HepG2 (cell line): ENCODE data around the gene ANO2. TPM values are rescaled to one million over a fixed set of nuclear protein-coding genes. Genes with fewer than 3 reads are reported as not detected.

ENCODE experiments used
- ATAC-seq: fragments of 200-7000 bp; cut with Tn5 transposase; 3 replicates; pipeline ENCODE4 v1.9.1; 2020; ENCODE audit warnings: mild to moderate bottlenecking, moderate library complexity
- BruUV-seq: library from RNA; stranded (reverse); fragments of 400-500 nt; replicated peaks from 2 replicates; lab custom pipeline; 2021; lab: Mats Ljungman, UMichigan
- CTCF ChIA-PET: fragments of 300-600 bp; formaldehyde crosslinking; extraction: SDS; loops from one replicate; lab custom pipeline; 2021; ENCODE audit warnings: low total read pairs, inconsistent platforms, low intra/inter-chr PET ratio; lab: Yijun Ruan, JAX
- POLR2A ChIA-PET: fragments of 350-600 bp; sonication (Branson Sonifier 250); formaldehyde crosslinking; loops from one replicate; lab custom pipeline; 2020; ENCODE audit warnings: antibody characterized with exemption, inconsistent platforms; lab: Yijun Ruan, JAX
- DNase-seq: peaks from one replicate; pipeline ENCODE4 v3.0.0-alpha.2; 2015; ENCODE audit warnings: low spot score
- FAIRE-seq: peaks from 3 replicates; lab custom pipeline; 2011; peaks lifted over from hg19 to GRCh38; lab: Jason Lieb, UNC
- H2AFZ ChIP-seq: one replicate; pipeline ENCODE4 v1.6.1; 2011; ENCODE audit warnings: low read length, inconsistent platforms
- H3K27ac ChIP-seq: fragments of 300-600 bp; 3 replicates; pipeline ENCODE4 v1.8.0; 2011; ENCODE audit warnings: mixed run types, mild to moderate bottlenecking, mixed read lengths, low read length, inconsistent platforms; ENCODE audit not compliant: insufficient read depth; ENCODE audit errors: extremely low read length
- H3K27me3 ChIP-seq, 2 experiments: fragments of 200-600 bp in 1 of 2; 2 replicates in 1 of 2; 3 replicates in 1 of 2; pipeline versions ENCODE4 v1.6.0 to v1.8.0; 2011; ENCODE audit warnings: low read length in 2 of 2, mild to moderate bottlenecking in 2 of 2, moderate library complexity in 2 of 2, inconsistent platforms in 1 of 2; ENCODE audit not compliant: insufficient read depth in 2 of 2, control insufficient read depth in 1 of 2
- H3K36me3 ChIP-seq, 2 experiments: fragments of 200-600 bp in 1 of 2; replicated peaks in 1 of 2; 2 replicates in 1 of 2; 3 replicates in 1 of 2; pipeline versions ENCODE4 v1.5.1 to v1.8.0; 2011; ENCODE audit warnings: low read length in 2 of 2, inconsistent platforms in 1 of 2; ENCODE audit not compliant: insufficient read depth in 2 of 2, control insufficient read depth in 1 of 2
- H3K4me1 ChIP-seq: 2 replicates; pipeline ENCODE4 v1.5.1; 2012; ENCODE audit warnings: low read length, inconsistent platforms; ENCODE audit not compliant: insufficient read depth
- H3K4me2 ChIP-seq: 2 replicates; pipeline ENCODE4 v1.6.0; 2011; ENCODE audit warnings: low read depth, low read length, inconsistent platforms
- H3K4me3 ChIP-seq, 3 experiments: fragments of 200-600 bp in 1 of 3; sonication (generic), shearing (Covaris generic) in 1 of 3; replicated peaks in 1 of 3; 2 replicates each; pipeline ENCODE4 v1.5.1; 2011 to 2016; ENCODE audit warnings: low read length in 3 of 3, inconsistent platforms in 2 of 3, low read depth in 2 of 3, mild to moderate bottlenecking in 2 of 3, control low read depth in 1 of 3, mixed read lengths in 1 of 3; ENCODE audit not compliant: insufficient read depth in 1 of 3
- H3K79me2 ChIP-seq: one replicate; pipeline ENCODE4 v1.6.1; 2011; ENCODE audit warnings: low read length, inconsistent platforms; ENCODE audit not compliant: insufficient read depth
- H3K9ac ChIP-seq: 2 replicates; pipeline ENCODE4 v1.6.0; 2011; ENCODE audit warnings: mild to moderate bottlenecking, low read depth, low read length, inconsistent platforms; ENCODE audit not compliant: insufficient read depth
- H3K9me3 ChIP-seq: 2 replicates; pipeline ENCODE4 v1.5.1; 2012; ENCODE audit warnings: mild to moderate bottlenecking, low read length
- H4K20me1 ChIP-seq: 2 replicates; pipeline ENCODE4 v1.6.0; 2011; ENCODE audit warnings: inconsistent platforms, mild to moderate bottlenecking, low read length, moderate library complexity; ENCODE audit not compliant: insufficient read depth
- ASH2L ChIP-seq: fragments of 300-600, 200-600 bp; sonication (generic); IDR thresholded peaks from 2 replicates; pipeline ENCODE4 v1.7.0; 2017; ENCODE audit warnings: low read depth, mild to moderate bottlenecking, moderate library complexity, mixed read lengths, low read length; ENCODE audit not compliant: insufficient read length
- DR1 ChIP-seq: sonication (generic); formaldehyde crosslinking; IDR thresholded peaks from 2 replicates; pipeline ENCODE4 v1.8.0; 2021; ENCODE audit warnings: mild to moderate bottlenecking, missing genetic modification reagents, inconsistent platforms
- FOXA3 ChIP-seq: IDR thresholded peaks from 2 replicates; pipeline ENCODE4 v1.6.1; 2016; ENCODE audit warnings: missing genetic modification reagents, missing compliant biosample characterization
- HHEX ChIP-seq: IDR thresholded peaks from 2 replicates; pipeline ENCODE4 v1.6.1; 2016; ENCODE audit warnings: control low read depth
- HMG20B ChIP-seq: conservative IDR thresholded peaks from 2 replicates; pipeline ENCODE4 v1.6.1; 2016; ENCODE audit warnings: missing genetic modification reagents, missing compliant biosample characterization
- MEIS2 ChIP-seq: sonication (generic); formaldehyde crosslinking; IDR thresholded peaks from 2 replicates; pipeline ENCODE4 v1.9.0; 2021; ENCODE audit warnings: mild to moderate bottlenecking, missing genetic modification reagents
- RAD21 ChIP-seq: fragments of 450-650 bp; formaldehyde crosslinking; IDR thresholded peaks from 2 replicates; pipeline ENCODE4 v1.5.0; 2020; ENCODE audit warnings: mild to moderate bottlenecking
- REST ChIP-seq, 2 experiments: IDR thresholded peaks; 2 replicates each; pipeline ENCODE4 v1.6.1; 2011 to 2012; ENCODE audit warnings: low read length in 2 of 2, borderline replicate concordance in 1 of 2, low read depth in 1 of 2, mild to moderate bottlenecking in 1 of 2, moderate library complexity in 1 of 2
- TBP ChIP-seq: sonication (generic); formaldehyde crosslinking; IDR thresholded peaks from 2 replicates; pipeline ENCODE4 v1.5.0; 2020; ENCODE audit warnings: missing genetic modification reagents
- TGIF2 ChIP-seq: IDR thresholded peaks from 2 replicates; pipeline ENCODE4 v1.6.1; 2016; ENCODE audit warnings: control low read depth, missing compliant biosample characterization
- TP53 ChIP-seq: sonication (generic); formaldehyde crosslinking; conservative IDR thresholded peaks from 2 replicates; pipeline ENCODE4 v1.4.0; 2020; ENCODE audit warnings: missing genetic modification reagents
- TSC22D2 ChIP-seq: sonication (generic); formaldehyde crosslinking; IDR thresholded peaks from 2 replicates; pipeline ENCODE4 v1.5.1; 2020; ENCODE audit warnings: missing genetic modification reagents, mild to moderate bottlenecking, borderline replicate concordance
- ZNF24 ChIP-seq: fragments of 450-650 bp; IDR thresholded peaks from 2 replicates; pipeline ENCODE4 v1.6.1; 2017; ENCODE audit warnings: antibody characterized with exemption, mild to moderate bottlenecking
- ZNF549 ChIP-seq: sonication (generic); formaldehyde crosslinking; IDR thresholded peaks from 2 replicates; pipeline ENCODE4 v1.5.0; 2020; ENCODE audit warnings: missing genetic modification reagents
- ZNF570 ChIP-seq: sonication (generic); formaldehyde crosslinking; IDR thresholded peaks from 2 replicates; pipeline ENCODE4 v1.4.0; 2020; ENCODE audit warnings: mild to moderate bottlenecking, missing genetic modification reagents, borderline replicate concordance
- ZNF782 ChIP-seq: sonication (generic); formaldehyde crosslinking; IDR thresholded peaks from 2 replicates; pipeline ENCODE4 v1.4.0; 2020; ENCODE audit warnings: missing genetic modification reagents, mild to moderate bottlenecking, borderline replicate concordance
- WGBS: methylation state at CpG from one replicate; pipeline ENCODE4 v1.1.6; 2017; ENCODE audit warnings: low lambda C conversion rate; 5-methylcytosine and 5-hydroxymethylcytosine counted together
- in situ Hi-C: cut with HindIII; loops from 2 replicates; pipeline ENCODE4 v1.10.0; 2017; ENCODE audit warnings: low pct_unique_long_range_greater_than_20kb; ENCODE audit not compliant: extremely low pct_ligation_motif_present
- intact Hi-C: fragments of 100-400 bp; cut with micrococcal nuclease; formaldehyde crosslinking; loops from one replicate; pipeline ENCODE4 v1.10.0; 2022; ENCODE audit not compliant: unreplicated experiment
- polyA plus RNA-seq, 8 experiments: library from polyadenylated mRNA; depleted of rRNA in 3 of 8; stranded (reverse) in 7 of 8; unstranded in 1 of 8; fragments of >200 nt; fragmentation: Illumina TruSeq in 4 of 8; extraction: Trizol in 4 of 8; gene quantifications; 2 replicates each; pipeline versions ENCODE4 v1.2.1 to v1.2.3, GENCODE V29; 2011 to 2016; ENCODE audit warnings: low read depth in 4 of 8, missing spikeins in 1 of 8, mixed read lengths in 1 of 8; ENCODE audit not compliant: insufficient read depth in 1 of 8
- total RNA-seq, 5 experiments: library from RNA; depleted of rRNA; stranded (reverse); fragments of >200 nt; fragmentation: Illumina TruSeq; extraction: Trizol; gene quantifications; 2 replicates each; pipeline ENCODE4 v1.2.3, GENCODE V29; 2016; ENCODE audit warnings: low read depth in 1 of 5
- TF ChIP-seq, protein P1 (sequence below): sonication (generic); formaldehyde crosslinking; IDR thresholded peaks from 2 replicates; pipeline ENCODE4 v1.4.0; 2020; ENCODE audit warnings: missing genetic modification reagents
- TF ChIP-seq, protein P2 (sequence below): sonication (generic); formaldehyde crosslinking; IDR thresholded peaks from 2 replicates; pipeline ENCODE4 v1.5.0; 2020; ENCODE audit warnings: missing genetic modification reagents
- TF ChIP-seq, protein P3 (sequence below): sonication (generic); formaldehyde crosslinking; IDR thresholded peaks from 2 replicates; pipeline ENCODE4 v1.4.0; 2020; ENCODE audit warnings: missing genetic modification reagents, low read depth, mild to moderate bottlenecking, borderline replicate concordance

The ANO2 gene
- total and polyA plus RNA-seq, 2 of the 13 experiments (the other 11 are each of a cell fraction or from before 2014, with no cell fraction given), result 0.18 TPM; not detected in 1

DNA sequence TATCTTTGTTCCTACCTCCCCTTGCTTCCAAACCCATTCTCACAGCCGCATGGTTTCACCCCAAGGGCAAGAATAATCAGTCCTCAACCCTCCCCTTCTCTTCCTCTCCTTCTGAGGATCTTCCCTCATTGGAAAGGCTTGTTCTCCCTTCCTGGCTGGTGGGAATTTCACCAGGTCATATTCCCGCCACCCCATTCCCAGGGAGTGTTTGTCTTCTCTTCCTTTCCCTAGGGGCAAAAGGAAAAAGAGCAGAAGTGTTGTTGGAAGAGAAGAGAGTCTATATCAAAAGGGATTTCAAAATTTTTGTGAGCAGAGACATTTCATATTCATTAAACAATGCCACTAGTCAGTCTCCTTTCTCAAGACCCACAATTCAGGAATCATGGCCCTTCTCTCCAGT lies 176.9 kb downstream of the ANO2 start (continued):
- TF ChIP-seq, protein P1, sequence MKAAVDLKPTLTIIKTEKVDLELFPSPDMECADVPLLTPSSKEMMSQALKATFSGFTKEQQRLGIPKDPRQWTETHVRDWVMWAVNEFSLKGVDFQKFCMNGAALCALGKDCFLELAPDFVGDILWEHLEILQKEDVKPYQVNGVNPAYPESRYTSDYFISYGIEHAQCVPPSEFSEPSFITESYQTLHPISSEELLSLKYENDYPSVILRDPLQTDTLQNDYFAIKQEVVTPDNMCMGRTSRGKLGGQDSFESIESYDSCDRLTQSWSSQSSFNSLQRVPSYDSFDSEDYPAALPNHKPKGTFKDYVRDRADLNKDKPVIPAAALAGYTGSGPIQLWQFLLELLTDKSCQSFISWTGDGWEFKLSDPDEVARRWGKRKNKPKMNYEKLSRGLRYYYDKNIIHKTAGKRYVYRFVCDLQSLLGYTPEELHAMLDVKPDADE (CRISPR knock-in tag), result no peak
- TF ChIP-seq DR1 (CRISPR knock-in tag), result no peak
- no peak for TF ChIP-seq TBP (CRISPR knock-in tag)
- TF ChIP-seq ASH2L, result no peak
- no peak for TF ChIP-seq HMG20B (CRISPR knock-in tag)
- TF ChIP-seq HHEX (CRISPR knock-in tag), result no peak

DNA sequence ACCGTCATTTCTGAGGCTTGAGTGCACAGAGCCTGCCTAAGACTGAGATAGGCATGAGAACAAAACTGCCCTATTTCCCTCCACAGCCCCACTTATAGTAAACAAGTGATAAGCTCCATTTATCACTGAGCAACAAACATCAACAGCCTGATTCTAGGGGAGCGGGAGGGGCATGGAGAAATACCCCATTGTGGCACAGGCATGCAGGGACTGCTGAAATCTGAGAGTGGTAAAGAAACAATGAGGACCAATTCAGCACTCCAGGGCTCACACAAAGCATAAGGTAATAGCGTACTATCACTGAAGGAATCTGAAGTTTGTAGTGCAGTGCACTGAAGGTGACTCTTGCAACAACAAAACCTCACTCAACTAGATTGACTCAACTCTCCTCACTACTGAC lies 186.7 kb downstream of the ANO2 start:
- 3% methylated on average over 3 of the region's 3 CpGs for WGBS
- Histone ChIP-seq H3K27me3 (no peaks in the 10 kb centered on the region), H3K36me3 (no peaks in the 10 kb centered on the region), H3K9me3 (no peaks in the 10 kb centered on the region), H3K9ac (no peak overlapping the region), H3K79me2 (no peaks in the 10 kb centered on the region), H3K4me1 (no peaks in the 10 kb centered on the region), H3K27ac (no peak overlapping the region), H3K4me2 (no peak overlapping the region), H3K4me3 (no peak overlapping the region), H2AFZ (no peak overlapping the region), H4K20me1 (no peaks in the 10 kb centered on the region)
- DNase-seq, result no peak
- ChIA-PET CTCF (no interaction called here), POLR2A (no interaction called here)
- intact Hi-C loops, result no loop called here
- in situ Hi-C loops, result no loop called here
- no peak for ATAC-seq
- BruUV-seq, result no TSS peak
- FAIRE-seq, result no peak
- no peak for TF ChIP-seq MEIS2 (CRISPR knock-in tag)
- TF ChIP-seq FOXA3, result no peak
- TF ChIP-seq, protein P2, sequence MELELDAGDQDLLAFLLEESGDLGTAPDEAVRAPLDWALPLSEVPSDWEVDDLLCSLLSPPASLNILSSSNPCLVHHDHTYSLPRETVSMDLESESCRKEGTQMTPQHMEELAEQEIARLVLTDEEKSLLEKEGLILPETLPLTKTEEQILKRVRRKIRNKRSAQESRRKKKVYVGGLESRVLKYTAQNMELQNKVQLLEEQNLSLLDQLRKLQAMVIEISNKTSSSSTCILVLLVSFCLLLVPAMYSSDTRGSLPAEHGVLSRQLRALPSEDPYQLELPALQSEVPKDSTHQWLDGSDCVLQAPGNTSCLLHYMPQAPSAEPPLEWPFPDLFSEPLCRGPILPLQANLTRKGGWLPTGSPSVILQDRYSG, result no peak
- no peak for TF ChIP-seq TGIF2
- TF ChIP-seq, protein P3, sequence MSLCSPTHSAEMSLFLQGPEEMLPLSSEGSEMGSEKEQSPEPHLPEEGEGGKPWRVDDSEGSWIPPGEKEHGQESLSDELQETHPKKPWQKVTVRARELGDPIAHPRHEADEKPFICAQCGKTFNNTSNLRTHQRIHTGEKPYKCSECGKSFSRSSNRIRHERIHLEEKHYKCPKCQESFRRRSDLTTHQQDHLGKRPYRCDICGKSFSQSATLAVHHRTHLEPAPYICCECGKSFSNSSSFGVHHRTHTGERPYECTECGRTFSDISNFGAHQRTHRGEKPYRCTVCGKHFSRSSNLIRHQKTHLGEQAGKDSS (CRISPR knock-in tag), result no peak
- TF ChIP-seq TP53 (CRISPR knock-in tag), result no peak
- TF ChIP-seq ZNF782 (CRISPR knock-in tag), result no peak
- TF ChIP-seq RAD21, result no peak
- no peak for TF ChIP-seq TSC22D2
- no peak for TF ChIP-seq REST (IDR thresholded peaks at IDR 0.05; ENCODE audit: borderline replicate concordance in 1 of 2, low read depth in 1 of 2, low read length in 2 of 2)
- no peak for TF ChIP-seq ZNF24
- no peak for TF ChIP-seq ZNF549 (CRISPR knock-in tag)
- TF ChIP-seq ZNF570, result no peak
